ENCODE measurements around the gene HNRNPA2B1.

The HNRNPA2B1 gene

GRCh38 chr7:26143298-26144048 is 57.1 kb downstream of the HNRNPA2B1 start:
- no peak for DNase-seq

- no peak for DNase-seq
Observed at GRCh38 chr7:26141077-26141476, 59.5 kb downstream of the HNRNPA2B1 start.

- no peak for DNase-seq
Observed at GRCh38 chr7:26140380-26140779, 60.2 kb downstream of the HNRNPA2B1 start.
